ENCODE results near the gene NPAS3.

Gene NPAS3

DNA sequence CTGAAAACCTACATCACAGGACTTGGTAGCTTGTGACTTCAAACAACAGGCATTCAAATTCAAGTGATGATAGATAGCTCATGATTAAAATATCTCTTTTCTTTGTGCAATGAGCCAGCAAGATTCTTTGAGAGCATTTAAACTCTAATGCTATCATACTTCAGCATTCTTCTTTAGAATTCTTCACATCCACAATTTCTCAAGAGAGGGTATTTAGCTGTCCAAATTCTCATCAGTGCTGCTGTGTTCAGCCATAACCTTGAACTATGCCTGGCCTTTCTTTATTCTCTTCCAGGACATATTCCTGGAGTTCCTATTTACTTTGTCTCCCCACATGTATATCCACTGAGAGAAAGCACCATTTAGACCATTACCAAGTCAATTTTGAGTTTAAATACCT is 691.1 kb downstream of the NPAS3 start:
- Histone ChIP-seq H3K27me3 (replicated peaks; ENCODE audit: insufficient read depth, low read length) (no peaks in the 10 kb centered on the region), H3K4me2 (ENCODE audit: low read depth, low read length) (no peak overlapping the region), H4K20me1 (ENCODE audit: insufficient read depth, low read length) (no peaks in the 10 kb centered on the region), H3K4me1 (ENCODE audit: low read length) (no peaks in the 10 kb centered on the region), H3K4me3 (ENCODE audit: low read length) (no peak overlapping the region), H3K9me3 (replicated peaks; ENCODE audit: insufficient read depth, low read length) (no peaks in the 10 kb centered on the region), H3K27ac (ENCODE audit: low read length) (no peak overlapping the region), H3K9ac (ENCODE audit: low read length) (no peak overlapping the region), H3K79me2 (ENCODE audit: low read length) (no peaks in the 10 kb centered on the region), H3F3A (ENCODE audit: insufficient read depth, low read length) (no peaks in the 10 kb centered on the region), H3K9me2 (replicated peaks; ENCODE audit: insufficient read depth, low read length) (no peaks in the 10 kb centered on the region), H2AFZ (ENCODE audit: low read length) (no peak overlapping the region), H3K36me3 (replicated peaks; ENCODE audit: insufficient read depth, low read length) (no peaks in the 10 kb centered on the region)
- DNase-seq: no peak
- TF ChIP-seq EZH2 (optimal IDR thresholded peaks at IDR 0.05; ENCODE audit: low read depth, low read length) (no peak), EZH2phosphoT487 (IDR thresholded peaks at IDR 0.05; ENCODE audit: low read length) (no peak)
- TF ChIP-seq, protein P1, sequence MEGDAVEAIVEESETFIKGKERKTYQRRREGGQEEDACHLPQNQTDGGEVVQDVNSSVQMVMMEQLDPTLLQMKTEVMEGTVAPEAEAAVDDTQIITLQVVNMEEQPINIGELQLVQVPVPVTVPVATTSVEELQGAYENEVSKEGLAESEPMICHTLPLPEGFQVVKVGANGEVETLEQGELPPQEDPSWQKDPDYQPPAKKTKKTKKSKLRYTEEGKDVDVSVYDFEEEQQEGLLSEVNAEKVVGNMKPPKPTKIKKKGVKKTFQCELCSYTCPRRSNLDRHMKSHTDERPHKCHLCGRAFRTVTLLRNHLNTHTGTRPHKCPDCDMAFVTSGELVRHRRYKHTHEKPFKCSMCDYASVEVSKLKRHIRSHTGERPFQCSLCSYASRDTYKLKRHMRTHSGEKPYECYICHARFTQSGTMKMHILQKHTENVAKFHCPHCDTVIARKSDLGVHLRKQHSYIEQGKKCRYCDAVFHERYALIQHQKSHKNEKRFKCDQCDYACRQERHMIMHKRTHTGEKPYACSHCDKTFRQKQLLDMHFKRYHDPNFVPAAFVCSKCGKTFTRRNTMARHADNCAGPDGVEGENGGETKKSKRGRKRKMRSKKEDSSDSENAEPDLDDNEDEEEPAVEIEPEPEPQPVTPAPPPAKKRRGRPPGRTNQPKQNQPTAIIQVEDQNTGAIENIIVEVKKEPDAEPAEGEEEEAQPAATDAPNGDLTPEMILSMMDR (IDR thresholded peaks at IDR 0.05; ENCODE audit: low read length): no peak

DNA sequence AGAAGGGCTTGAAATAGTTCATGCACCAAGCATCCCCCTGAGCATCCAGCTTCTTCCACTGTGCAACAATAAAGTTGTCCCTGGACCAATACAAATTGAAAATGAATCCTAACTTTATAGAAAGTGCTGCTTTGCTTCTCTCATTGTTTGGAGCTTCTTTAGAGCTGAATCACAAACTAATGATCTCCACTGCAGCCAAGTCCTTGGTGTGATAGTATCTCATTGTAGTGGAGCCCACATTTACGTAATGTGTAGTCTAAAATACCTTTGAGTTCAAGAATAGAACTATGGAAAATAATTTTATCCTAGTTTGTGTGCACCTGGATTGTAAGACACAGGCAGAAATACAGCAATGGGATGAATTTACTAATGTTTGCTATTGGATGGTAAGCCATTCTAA is 692.3 kb downstream of the NPAS3 start:
- H4K20me1 ChIP-seq (ENCODE audit: insufficient read depth, low read length): no peaks in the 10 kb centered on the region
- H2AFZ ChIP-seq (ENCODE audit: low read length): no peak overlapping the region
- H3F3A ChIP-seq (ENCODE audit: insufficient read depth, low read length): no peaks in the 10 kb centered on the region
- no peaks in the 10 kb centered on the region for H3K79me2 ChIP-seq (ENCODE audit: low read length)
- H3K4me1 ChIP-seq (ENCODE audit: low read length): no peaks in the 10 kb centered on the region
- no peaks in the 10 kb centered on the region for H3K9me2 ChIP-seq (replicated peaks; ENCODE audit: insufficient read depth, low read length)
- no peak overlapping the region for H3K9ac ChIP-seq (ENCODE audit: low read length)
- H3K27me3 ChIP-seq (replicated peaks; ENCODE audit: insufficient read depth, low read length): no peaks in the 10 kb centered on the region
- no peak overlapping the region for H3K4me3 ChIP-seq (ENCODE audit: low read length)
- TF ChIP-seq, protein P1 (IDR thresholded peaks at IDR 0.05; ENCODE audit: low read length): no peak
- no peak for TF ChIP-seq EZH2 (optimal IDR thresholded peaks at IDR 0.05; ENCODE audit: low read depth, low read length)
- no peak for TF ChIP-seq EZH2phosphoT487 (IDR thresholded peaks at IDR 0.05; ENCODE audit: low read length)
- no peaks in the 10 kb centered on the region for H3K36me3 ChIP-seq (replicated peaks; ENCODE audit: insufficient read depth, low read length)
- DNase-seq: no peak
- no peak overlapping the region for H3K27ac ChIP-seq (ENCODE audit: low read length)
- no peak overlapping the region for H3K4me2 ChIP-seq (ENCODE audit: low read depth, low read length)
- H3K9me3 ChIP-seq (replicated peaks; ENCODE audit: insufficient read depth, low read length): no peaks in the 10 kb centered on the region

DNA sequence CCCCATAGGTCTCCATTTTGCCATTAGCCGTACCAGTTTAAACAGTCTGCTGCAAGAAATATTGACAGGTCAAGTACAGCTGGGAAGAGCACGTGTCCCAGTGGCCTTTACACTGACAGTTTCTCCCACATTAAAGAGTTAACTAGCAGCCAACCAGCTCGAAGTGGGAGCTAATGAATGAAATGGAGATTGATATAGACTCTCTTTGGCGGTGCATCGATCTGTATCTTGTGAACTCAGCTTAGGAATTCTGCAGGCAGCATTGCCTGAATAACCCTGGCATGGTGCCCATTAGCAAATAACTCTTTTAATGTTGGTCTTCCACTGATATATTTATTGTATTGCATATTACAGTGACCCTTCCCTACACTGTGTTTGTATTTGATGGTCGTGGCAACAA is 692.8 kb downstream of the NPAS3 start:
- H4K20me1 ChIP-seq (ENCODE audit: insufficient read depth, low read length): no peaks in the 10 kb centered on the region
- H3K27me3 ChIP-seq (replicated peaks; ENCODE audit: insufficient read depth, low read length): no peaks in the 10 kb centered on the region
- no peaks in the 10 kb centered on the region for H3K36me3 ChIP-seq (replicated peaks; ENCODE audit: insufficient read depth, low read length)
- H3F3A ChIP-seq (ENCODE audit: insufficient read depth, low read length): no peaks in the 10 kb centered on the region
- no peak overlapping the region for H3K4me2 ChIP-seq (ENCODE audit: low read depth, low read length)
- no peak overlapping the region for H3K4me3 ChIP-seq (ENCODE audit: low read length)
- no peak overlapping the region for H2AFZ ChIP-seq (ENCODE audit: low read length)
- H3K9ac ChIP-seq (ENCODE audit: low read length): no peak overlapping the region
- no peaks in the 10 kb centered on the region for H3K9me2 ChIP-seq (replicated peaks; ENCODE audit: insufficient read depth, low read length)
- DNase-seq: no peak
- TF ChIP-seq, protein P1 (IDR thresholded peaks at IDR 0.05; ENCODE audit: low read length): no peak
- TF ChIP-seq EZH2phosphoT487 (IDR thresholded peaks at IDR 0.05; ENCODE audit: low read length): no peak
- TF ChIP-seq EZH2 (optimal IDR thresholded peaks at IDR 0.05; ENCODE audit: low read depth, low read length): no peak
- H3K79me2 ChIP-seq (ENCODE audit: low read length): no peaks in the 10 kb centered on the region
- no peaks in the 10 kb centered on the region for H3K9me3 ChIP-seq (replicated peaks; ENCODE audit: insufficient read depth, low read length)
- no peaks in the 10 kb centered on the region for H3K4me1 ChIP-seq (ENCODE audit: low read length)
- no peak overlapping the region for H3K27ac ChIP-seq (ENCODE audit: low read length)
